Epithelial cell of esophagus (primary cell): ENCODE data around the gene VMP1.

Experiments used
- DNase-seq: peaks from one replicate; pipeline ENCODE4 v3.0.0; 2010; ENCODE audit warnings: low read depth
- H3K4me3 ChIP-seq: 2 replicates; pipeline ENCODE4 v1.5.1; 2011; ENCODE audit warnings: mild to moderate bottlenecking, low read length, control low read depth
- CTCF ChIP-seq: IDR thresholded peaks from 2 replicates; pipeline ENCODE4 v1.5.1; 2011; ENCODE audit warnings: low read depth, mild to moderate bottlenecking, low read length, control low read depth, inconsistent platforms; ENCODE audit not compliant: insufficient read depth; ENCODE audit errors: missing control alignments

VMP1 gene

GRCh38 chr17:59722623-59723022, 15.2 kb downstream of the VMP1 start:
- no peak overlapping the region for H3K4me3 ChIP-seq
- no peak for TF ChIP-seq CTCF
- DNase-seq, result no peak

GRCh38 chr17:59723041-59723440, 15.6 kb downstream of the VMP1 start:
- DNase-seq, result no peak
- H3K4me3 ChIP-seq, result no peak overlapping the region
- no peak for TF ChIP-seq CTCF

- no peak for DNase-seq
- TF ChIP-seq CTCF, result no peak
- no peak overlapping the region for H3K4me3 ChIP-seq
Measured at GRCh38 chr17:59723607-59724006, 16.2 kb downstream of the VMP1 start.

GRCh38 chr17:59725691-59726090, 18.2 kb downstream of the VMP1 start:
- no peak for TF ChIP-seq CTCF
- H3K4me3 ChIP-seq, result no peak overlapping the region
- DNase-seq, result peak; percentile 22

- no peak overlapping the region for H3K4me3 ChIP-seq
- no peak for DNase-seq
- TF ChIP-seq CTCF, result no peak
Measured at GRCh38 chr17:59727817-59728533, 20.5 kb downstream of the VMP1 start.

- H3K4me3 ChIP-seq, result no peak overlapping the region
- no peak for TF ChIP-seq CTCF
- no peak for DNase-seq
Measured at GRCh38 chr17:59730268-59730834, 22.9 kb downstream of the VMP1 start.

- TF ChIP-seq CTCF, result no peak
- no peak for DNase-seq
Measured at GRCh38 chr17:59733697-59734096, 26.2 kb downstream of the VMP1 start.

More at GRCh38 chr17:59733697-59734096, 26.2 kb downstream of the VMP1 start:
- H3K4me3 ChIP-seq, result no peak overlapping the region
